Sigmoid colon (tissue), 7 donors: ENCODE data around the gene EXO1. TPM values are rescaled to one million over a fixed set of nuclear protein-coding genes. Genes with fewer than 3 reads are reported as not detected.

Source experiments
- DNase-seq: peaks from one replicate; pipeline ENCODE4 v3.0.0-alpha.2; 2019
- H3K27ac ChIP-seq, 4 donors: fragments of 200-600 bp; sonication (generic); one replicate each; pipeline ENCODE4 v1.5.1; 2016 to 2019; ENCODE audit warnings: mild to moderate bottlenecking in 1 of 4
- H3K27me3 ChIP-seq, 3 donors: fragments of 200-600 bp; sonication (generic); one replicate each; pipeline ENCODE4 v1.5.1; 2019; ENCODE audit warnings: mild to moderate bottlenecking in 1 of 3
- H3K36me3 ChIP-seq, 4 donors: fragments of 200-600 bp; sonication (generic); one replicate each; pipeline ENCODE4 v1.5.1; 2016 to 2019
- H3K4me1 ChIP-seq, 4 donors: fragments of 200-600 bp; sonication (generic); one replicate each; pipeline ENCODE4 v1.5.1; 2017 to 2019
- H3K4me3 ChIP-seq, 4 donors: fragments of 200-600 bp; sonication (generic); one replicate each; pipeline ENCODE4 v1.5.1; 2017 to 2019; ENCODE audit warnings: mild to moderate bottlenecking in 2 of 4, moderate library complexity in 1 of 4
- H3K9me3 ChIP-seq, 4 donors: fragments of 200-600 bp in 3 of 4; sonication (generic) in 3 of 4; one replicate each; pipeline versions ENCODE4 v1.5.1 to v1.6.1; 2013 to 2019
- EP300 ChIP-seq, 4 donors: sonication (generic); formaldehyde crosslinking; IDR thresholded peaks; one replicate each; pipeline ENCODE4 v1.6.1; 2017; ENCODE audit warnings: antibody characterized with exemption in 4 of 4
- POLR2A ChIP-seq, 2 donors: fragments of 450-650 bp; IDR thresholded peaks; one replicate each; pipeline ENCODE4 v1.6.1; 2016; ENCODE audit warnings: antibody characterized with exemption in 2 of 2, mild to moderate bottlenecking in 2 of 2, moderate library complexity in 2 of 2
- POLR2AphosphoS5 ChIP-seq, 4 donors: sonication (generic); formaldehyde crosslinking; IDR thresholded peaks; one replicate each; pipeline ENCODE4 v1.6.1; 2017; ENCODE audit warnings: antibody characterized with exemption in 4 of 4
- WGBS, 2 donors: extraction: QIAGEN DNeasy Blood & Tissue Kit; methylation state at CpG; one replicate each; pipeline ENCODE4 v1.1.7; 2013; 5-methylcytosine and 5-hydroxymethylcytosine counted together
- intact Hi-C: fragments of 100-400 bp; cut with DNase I; formaldehyde crosslinking; loops from one replicate; pipeline ENCODE4 v1.15.1; 2023
- polyA plus RNA-seq, 3 donors: library from polyadenylated mRNA; stranded (reverse); fragments of 200-250 nt; gene quantifications; one replicate each; pipeline ENCODE4 v1.2.3, GENCODE V29; 2013
- total RNA-seq, 4 donors: library from RNA; depleted of rRNA; stranded (reverse); fragments of >200 nt; gene quantifications; one replicate each; pipeline ENCODE4 v1.1.0, GENCODE V29; 2016
- TF ChIP-seq, protein P1 (sequence below), 4 experiments: fragments of 450-650 bp in 3 of 4; fragments of 200-600 bp in 1 of 4; IDR thresholded peaks; one replicate each; pipeline ENCODE4 v1.5.1; 2016 to 2019; ENCODE audit warnings: antibody characterized with exemption in 4 of 4, mild to moderate bottlenecking in 3 of 4, moderate library complexity in 2 of 4
- donor health status: healthy with polysubstance abuse.
- donor health status: Bipolar disorder and iron deficiency.
- donor health status: healthy.

Gene EXO1
- total and polyA plus RNA-seq, 7 donors, result under 0.01 to 3.4 (median 0.71) TPM; not detected in 2

DNA sequence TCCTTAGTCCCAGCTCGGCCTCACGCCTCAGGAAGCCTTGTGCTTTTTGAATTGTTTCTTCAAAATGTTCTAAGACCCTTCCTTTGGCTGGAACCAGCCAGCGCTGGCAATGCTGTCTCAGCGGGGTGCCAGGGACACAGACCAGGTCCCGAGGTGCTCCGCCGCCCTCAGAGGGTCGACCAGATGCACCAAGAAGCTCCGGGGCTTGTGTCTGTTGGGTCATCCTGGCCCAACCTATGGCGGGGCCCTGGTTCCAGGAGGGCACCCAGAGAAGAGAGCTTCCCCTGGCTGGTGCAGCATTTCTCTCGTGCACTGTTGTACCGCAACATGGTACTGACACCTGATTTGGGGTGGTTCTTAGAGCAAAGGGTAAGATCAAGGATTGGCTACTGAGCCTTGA is 69.5 kb downstream of the EXO1 start:
- Histone ChIP-seq H3K9me3 (no peaks in the 10 kb centered on the region), H3K36me3 (no peaks in the 10 kb centered on the region), H3K4me3 (no peak overlapping the region), H3K27ac (no peak overlapping the region), H3K27me3 (no peaks in the 10 kb centered on the region), H3K4me1 (no peaks in the 10 kb centered on the region)
- TF ChIP-seq EP300 (IDR thresholded peaks at IDR 0.05) (no peak), POLR2AphosphoS5 (IDR thresholded peaks at IDR 0.05) (no peak), POLR2A (IDR thresholded peaks at IDR 0.05) (no peak)
- TF ChIP-seq, protein P1, sequence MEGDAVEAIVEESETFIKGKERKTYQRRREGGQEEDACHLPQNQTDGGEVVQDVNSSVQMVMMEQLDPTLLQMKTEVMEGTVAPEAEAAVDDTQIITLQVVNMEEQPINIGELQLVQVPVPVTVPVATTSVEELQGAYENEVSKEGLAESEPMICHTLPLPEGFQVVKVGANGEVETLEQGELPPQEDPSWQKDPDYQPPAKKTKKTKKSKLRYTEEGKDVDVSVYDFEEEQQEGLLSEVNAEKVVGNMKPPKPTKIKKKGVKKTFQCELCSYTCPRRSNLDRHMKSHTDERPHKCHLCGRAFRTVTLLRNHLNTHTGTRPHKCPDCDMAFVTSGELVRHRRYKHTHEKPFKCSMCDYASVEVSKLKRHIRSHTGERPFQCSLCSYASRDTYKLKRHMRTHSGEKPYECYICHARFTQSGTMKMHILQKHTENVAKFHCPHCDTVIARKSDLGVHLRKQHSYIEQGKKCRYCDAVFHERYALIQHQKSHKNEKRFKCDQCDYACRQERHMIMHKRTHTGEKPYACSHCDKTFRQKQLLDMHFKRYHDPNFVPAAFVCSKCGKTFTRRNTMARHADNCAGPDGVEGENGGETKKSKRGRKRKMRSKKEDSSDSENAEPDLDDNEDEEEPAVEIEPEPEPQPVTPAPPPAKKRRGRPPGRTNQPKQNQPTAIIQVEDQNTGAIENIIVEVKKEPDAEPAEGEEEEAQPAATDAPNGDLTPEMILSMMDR (IDR thresholded peaks at IDR 0.05), result no peak
- 93 to 95% methylated on average over 12 of the region's 12 CpGs for WGBS, 2 donors
- intact Hi-C loops, result no loop called here
- DNase-seq, result no peak

DNA sequence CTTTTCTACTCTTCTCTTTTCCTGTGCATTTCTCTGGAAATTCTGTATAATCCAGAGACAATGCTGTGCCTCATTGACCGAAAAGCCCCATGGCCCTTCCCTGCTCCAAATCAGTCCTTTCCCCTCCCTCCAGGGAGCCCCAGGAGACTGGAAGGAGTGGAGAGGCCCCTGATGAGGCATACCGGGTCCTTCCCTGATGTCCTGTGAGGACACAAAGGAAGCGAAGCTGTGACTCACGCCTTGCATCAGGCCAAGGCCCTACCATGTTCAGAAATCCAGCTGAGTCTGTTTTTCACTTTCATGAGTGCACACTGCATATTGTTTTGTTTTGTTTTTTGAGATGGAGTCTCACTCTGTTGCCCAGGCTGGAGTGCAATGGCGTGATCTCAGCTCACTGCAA is 70.9 kb downstream of the EXO1 start:
- Histone ChIP-seq H3K36me3 (no peaks in the 10 kb centered on the region), H3K27ac (no peak overlapping the region), H3K4me3 (no peak overlapping the region), H3K27me3 (no peaks in the 10 kb centered on the region), H3K4me1 (no peaks in the 10 kb centered on the region), H3K9me3 (no peaks in the 10 kb centered on the region)
- intact Hi-C loops, result no loop called here
- DNase-seq, result no peak
- 80 to 81% methylated on average over 5 of the region's 5 CpGs for WGBS, 2 donors
- TF ChIP-seq, protein P1 (IDR thresholded peaks at IDR 0.05), result no peak
- TF ChIP-seq POLR2AphosphoS5 (IDR thresholded peaks at IDR 0.05), result no peak
- no peak for TF ChIP-seq EP300 (IDR thresholded peaks at IDR 0.05)
- no peak for TF ChIP-seq POLR2A (IDR thresholded peaks at IDR 0.05)

DNA sequence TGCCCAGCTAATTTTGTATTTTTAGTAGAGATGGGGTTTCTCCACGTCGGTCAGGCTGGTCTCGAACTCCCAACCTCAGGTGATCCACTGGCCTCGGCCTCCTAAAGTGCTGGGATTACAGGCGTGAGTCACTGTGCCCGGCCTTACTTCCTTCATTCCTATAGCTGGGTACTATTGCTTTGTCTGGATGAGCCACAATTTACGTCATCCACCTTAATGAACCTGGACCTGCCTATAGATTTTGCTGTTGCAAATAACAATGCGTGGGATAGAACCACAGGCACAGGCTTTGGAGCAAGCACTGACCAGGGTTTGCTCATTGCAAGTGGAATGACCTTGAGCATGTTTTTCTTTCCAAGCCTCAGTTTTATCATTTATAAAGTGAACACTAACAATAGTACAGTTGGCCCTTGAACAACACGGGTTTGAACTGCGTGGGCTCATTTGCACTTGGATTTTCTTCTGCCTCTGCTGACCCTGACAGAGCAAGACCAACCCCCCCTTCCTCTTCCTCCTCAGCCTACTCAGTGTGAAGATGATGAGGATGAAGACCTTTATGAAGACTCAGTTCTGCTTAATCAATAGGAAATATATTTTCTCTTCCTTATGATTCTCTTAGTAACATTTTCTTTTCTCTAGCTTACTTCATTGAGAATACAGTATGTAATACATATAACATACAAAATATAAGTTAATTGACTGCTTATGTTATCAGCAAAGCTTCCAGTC is 76.2 kb downstream of the EXO1 start:
- H3K9me3 ChIP-seq, result no peaks in the 10 kb centered on the region
- H3K4me3 ChIP-seq, result no peak overlapping the region
- H3K36me3 ChIP-seq, result no peaks in the 10 kb centered on the region
- no peaks in the 10 kb centered on the region for H3K4me1 ChIP-seq
- intact Hi-C loops, result no loop called here
- H3K27ac ChIP-seq, result no peak overlapping the region
- TF ChIP-seq POLR2A (IDR thresholded peaks at IDR 0.05) (no peak), POLR2AphosphoS5 (IDR thresholded peaks at IDR 0.05) (no peak), EP300 (IDR thresholded peaks at IDR 0.05) (no peak)
- TF ChIP-seq, protein P1 (IDR thresholded peaks at IDR 0.05), result no peak
- H3K27me3 ChIP-seq, result no peaks in the 10 kb centered on the region
- WGBS, 2 donors, result 82 to 89% methylated on average over 10 of the region's 10 CpGs
- DNase-seq, result peak; percentile 8

DNA sequence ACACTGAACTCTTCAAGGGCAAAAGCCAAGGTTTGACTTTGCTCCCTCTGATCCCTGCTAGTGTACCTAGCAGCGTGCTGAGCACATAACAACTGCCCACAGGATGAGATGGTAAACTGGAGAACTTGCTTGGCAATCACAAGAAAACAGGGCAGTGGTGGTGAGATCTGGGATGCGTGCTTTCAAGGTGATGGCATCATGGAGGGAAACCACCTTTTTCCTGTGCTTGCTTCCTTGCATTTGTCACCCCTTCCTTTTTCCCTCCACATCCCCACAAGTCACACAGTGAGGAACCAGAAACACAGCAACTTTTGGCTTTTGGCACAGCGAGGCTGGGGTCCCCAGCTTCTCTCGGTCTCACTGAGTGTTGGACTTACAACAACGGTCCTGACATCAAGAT is 78.1 kb downstream of the EXO1 start:
- Histone ChIP-seq H3K27me3 (no peaks in the 10 kb centered on the region), H3K4me3 (no peak overlapping the region), H3K36me3 (no peaks in the 10 kb centered on the region), H3K9me3 (no peaks in the 10 kb centered on the region), H3K4me1 (no peaks in the 10 kb centered on the region), H3K27ac (no peak overlapping the region)
- intact Hi-C loops, result no loop called here
- 70 to 73% methylated on average over 5 of the region's 5 CpGs for WGBS, 2 donors
- TF ChIP-seq EP300 (IDR thresholded peaks at IDR 0.05), result no peak
- TF ChIP-seq, protein P1 (IDR thresholded peaks at IDR 0.05), result no peak
- TF ChIP-seq POLR2AphosphoS5 (IDR thresholded peaks at IDR 0.05), result no peak
- TF ChIP-seq POLR2A (IDR thresholded peaks at IDR 0.05), result no peak
- peak; percentile 29 for DNase-seq

DNA sequence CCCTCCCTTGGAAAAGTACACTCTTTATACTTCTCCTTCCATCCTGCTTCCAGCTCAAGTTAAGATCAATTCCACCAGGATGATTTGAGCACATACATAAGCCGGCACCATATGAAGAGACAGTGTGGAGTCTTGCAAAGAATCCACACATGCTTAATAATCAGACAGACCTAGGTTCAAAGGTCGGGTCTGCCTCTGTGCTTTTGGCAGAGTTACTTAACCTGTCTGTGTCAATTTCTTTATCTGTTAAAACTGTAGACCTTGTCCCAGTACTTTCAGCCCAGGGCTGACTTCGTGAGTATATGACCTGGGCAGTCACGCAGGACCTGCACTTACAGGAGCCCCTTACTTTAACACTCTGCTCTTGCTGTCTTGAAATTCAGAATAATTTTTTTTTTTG is 79.3 kb downstream of the EXO1 start:
- Histone ChIP-seq H3K36me3 (no peaks in the 10 kb centered on the region), H3K4me1 (no peaks in the 10 kb centered on the region), H3K9me3 (no peaks in the 10 kb centered on the region), H3K27me3 (no peaks in the 10 kb centered on the region), H3K27ac (no peak overlapping the region), H3K4me3 (no peak overlapping the region)
- 50 to 82% methylated on average over 4 of the region's 4 CpGs for WGBS, 2 donors
- intact Hi-C loops, result no loop called here
- TF ChIP-seq POLR2AphosphoS5 (IDR thresholded peaks at IDR 0.05), result no peak
- DNase-seq, result peak; percentile 12
